Renal cortex interstitium (tissue), 11 donors: ENCODE results near the gene ILKAP. TPM values are rescaled to one million over a fixed set of nuclear protein-coding genes. Genes with fewer than 3 reads are reported as not detected.

Experiments
- DNase-seq, 11 donors: peaks; one replicate each; pipeline ENCODE4 v3.0.0-alpha.2; 2013; ENCODE audit warnings: low read depth in 9 of 11, low spot score in 4 of 11; ENCODE audit errors: extremely low read depth in 1 of 11
- polyA plus RNA-seq, 3 donors: library from polyadenylated mRNA; unstranded; fragments of 120-200 nt; gene quantifications; one replicate each; pipeline ENCODE4 v1.2.1, GENCODE V29; 2013; ENCODE audit not compliant: insufficient read length in 3 of 3

ILKAP gene
- polyA plus RNA-seq, 3 donors, result 42.5 to 53.3 (median 47.0) TPM

- no peak for DNase-seq
These were observed 80.9 kb downstream of the ILKAP start for GRCh38 chr2:238122287-238123217.

- no peak for DNase-seq
These were observed 81.8 kb downstream of the ILKAP start for GRCh38 chr2:238121511-238122286.

GRCh38 chr2:238120463-238121298 lies 82.8 kb downstream of the ILKAP start:
- DNase-seq, result peak in 7 of 11 donors; percentile 51 to 72 (median 63)

Other genes with a start within 250 kb of the ILKAP start
- gene UBE2F, start 236.7 kb downstream of the ILKAP start, polyA plus RNA-seq, result 10 to 100 TPM; 40.1 to 44.0 (median 41.0) TPM
- 10 to 100 TPM; 25.2 to 30.8 (median 27.7) TPM for gene SCLY, start 142.7 kb downstream of the ILKAP start, polyA plus RNA-seq
- 1 to 10 TPM; 1.9 to 4.5 (median 2.7) TPM for gene ESPNL, start 103.4 kb downstream of the ILKAP start, polyA plus RNA-seq
- under 1 TPM; 0.34 to 0.94 (median 0.45) TPM for gene KLHL30, start 65.0 kb downstream of the ILKAP start, polyA plus RNA-seq
- gene ERFE, start 44.7 kb downstream of the ILKAP start, polyA plus RNA-seq, result 10 to 100 TPM in 1 of 3 donors, 1 to 10 TPM in 2; 8.6 to 10.2 (median 8.9) TPM
- gene HES6, start 36.3 kb upstream of the ILKAP start, polyA plus RNA-seq, result 1 to 10 TPM; 5.3 to 8.7 (median 6.4) TPM
- 1 to 10 TPM; 5.2 to 9.1 (median 5.8) TPM for gene PER2, start 84.9 kb upstream of the ILKAP start, polyA plus RNA-seq
- gene TRAF3IP1, start 116.8 kb upstream of the ILKAP start, polyA plus RNA-seq, result 10 to 100 TPM; 22.7 to 24.6 (median 22.8) TPM
- 10 to 100 TPM; 29.2 to 31.1 (median 30.4) TPM for gene ASB1, start 223.2 kb upstream of the ILKAP start, polyA plus RNA-seq